Suprapubic skin (tissue), 4 donors: ENCODE data around the gene CNBD2. TPM values are rescaled to one million over a fixed set of nuclear protein-coding genes. Genes with fewer than 3 reads are reported as not detected.
A peak's percentile ranks its signal among the peaks of the same experiment; 100 is the strongest.
"Not testable (repeated sequence)": the region's sequence is repeated elsewhere in the genome, so short reads cannot be mapped to it uniquely, and the experiment has no call there.

Experiments
- DNase-seq, 2 donors: peaks; one replicate each; pipeline ENCODE4 v3.0.0-alpha.2; 2019; ENCODE audit warnings: low spot score in 2 of 2
- H3K27ac ChIP-seq: fragments of 200-600 bp; sonication (generic); one replicate; pipeline ENCODE4 v1.5.1; 2019
- H3K27me3 ChIP-seq: fragments of 200-600 bp; sonication (generic); one replicate; pipeline ENCODE4 v1.5.1; 2019
- H3K36me3 ChIP-seq: fragments of 200-600 bp; sonication (generic); one replicate; pipeline ENCODE4 v1.5.1; 2019
- H3K4me1 ChIP-seq: fragments of 200-600 bp; sonication (generic); one replicate; pipeline ENCODE4 v1.5.1; 2019
- H3K4me3 ChIP-seq: fragments of 200-600 bp; sonication (generic); one replicate; pipeline ENCODE4 v1.5.1; 2019; ENCODE audit warnings: mild to moderate bottlenecking
- H3K9me3 ChIP-seq: fragments of 200-600 bp; sonication (generic); one replicate; pipeline ENCODE4 v1.5.1; 2019
- CTCF ChIP-seq, 2 donors: fragments of 200-600 bp in 1 of 2; fragments of 450-650 bp in 1 of 2; sonication (generic) in 1 of 2; IDR thresholded peaks; one replicate each; pipeline ENCODE4 v1.5.1; 2016 to 2019; ENCODE audit warnings: antibody characterized with exemption in 2 of 2, mild to moderate bottlenecking in 1 of 2, moderate library complexity in 1 of 2
- EP300 ChIP-seq: sonication (generic); formaldehyde crosslinking; IDR thresholded peaks from one replicate; pipeline ENCODE4 v1.6.1; 2017; ENCODE audit warnings: antibody characterized with exemption
- POLR2A ChIP-seq, 2 donors: fragments of 450-650 bp; IDR thresholded peaks; one replicate each; pipeline ENCODE4 v1.6.1; 2017; ENCODE audit warnings: antibody characterized with exemption in 2 of 2, mild to moderate bottlenecking in 2 of 2, moderate library complexity in 2 of 2
- POLR2AphosphoS5 ChIP-seq, 3 donors: sonication (generic); formaldehyde crosslinking; IDR thresholded peaks; one replicate each; pipeline ENCODE4 v1.6.1; 2017; ENCODE audit warnings: antibody characterized with exemption in 3 of 3
- WGBS: methylation state at CpG from one replicate; pipeline ENCODE4 v1.1.5; 2018; 5-methylcytosine and 5-hydroxymethylcytosine counted together
- total RNA-seq, 4 donors: library from RNA; depleted of rRNA; stranded (reverse); fragments of >200 nt; gene quantifications; one replicate each; pipeline ENCODE4 v1.1.0, GENCODE V29; 2016

The CNBD2 gene
- total RNA-seq, 4 donors from 2014 or later, result 6.4 to 19.7 (median 10.3) TPM

- Histone ChIP-seq H3K4me3 (no peak overlapping the region), H3K4me1 (peaks cover 25% of the 10 kb centered on the region), H3K9me3 (no peaks in the 10 kb centered on the region), H3K27me3 (no peaks in the 10 kb centered on the region), H3K36me3 (peaks cover 6% of the 10 kb centered on the region), H3K27ac (no peak overlapping the region)
- no peak for TF ChIP-seq CTCF (IDR thresholded peaks at IDR 0.05)
- TF ChIP-seq EP300, result no peak
- no peak for TF ChIP-seq POLR2A (IDR thresholded peaks at IDR 0.05)
- no peak for TF ChIP-seq POLR2AphosphoS5 (IDR thresholded peaks at IDR 0.05)
- DNase-seq, result no peak
- WGBS, result 94% methylated on average over 8 of the region's 10 CpGs
Measured at GRCh38 chr20:36043892-36044515, 75.6 kb downstream of the CNBD2 start.

- H3K9me3 ChIP-seq, result no peaks in the 10 kb centered on the region
- H3K27ac ChIP-seq, result no peak overlapping the region
- peaks cover 25% of the 10 kb centered on the region for H3K4me1 ChIP-seq
- no peak for DNase-seq
- 44% methylated on average over 2 of the region's 2 CpGs for WGBS
- no peak overlapping the region for H3K4me3 ChIP-seq
- peaks cover 6% of the 10 kb centered on the region for H3K36me3 ChIP-seq
- H3K27me3 ChIP-seq, result no peaks in the 10 kb centered on the region
- TF ChIP-seq CTCF (IDR thresholded peaks at IDR 0.05), result no peak
- no peak for TF ChIP-seq POLR2AphosphoS5 (IDR thresholded peaks at IDR 0.05)
- no peak for TF ChIP-seq POLR2A (IDR thresholded peaks at IDR 0.05)
- TF ChIP-seq EP300, result no peak
Measured at GRCh38 chr20:36045373-36045714, 77.0 kb downstream of the CNBD2 start.

GRCh38 chr20:36046073-36046798, 77.8 kb downstream of the CNBD2 start:
- DNase-seq, H3K36me3 ChIP-seq, H3K4me3 ChIP-seq, H3K27ac ChIP-seq, H3K9me3 ChIP-seq, H3K27me3 ChIP-seq: not testable (repeated sequence)
- 65% methylated on average over 4 of the region's 4 CpGs for WGBS
- H3K4me1 ChIP-seq, result peaks cover 29% of the 10 kb centered on the region

- not testable (repeated sequence) for H3K27ac ChIP-seq, H3K9me3 ChIP-seq, H3K36me3 ChIP-seq, DNase-seq, H3K27me3 ChIP-seq
- 0% methylated on average over 2 of the region's 2 CpGs for WGBS
- Histone ChIP-seq H3K4me1 (peaks cover 32% of the 10 kb centered on the region), H3K4me3 (peak overlapping the region; percentile 83)
Measured at GRCh38 chr20:36049408-36049807, 81.0 kb downstream of the CNBD2 start.

- 1% methylated on average over 15 of the region's 75 CpGs for WGBS
- DNase-seq, result peak; percentile 95 to 97
- no peaks in the 10 kb centered on the region for H3K36me3 ChIP-seq
- peaks cover 32% of the 10 kb centered on the region for H3K4me1 ChIP-seq
- H3K9me3 ChIP-seq, result no peaks in the 10 kb centered on the region
- peak overlapping the region; percentile 83 for H3K4me3 ChIP-seq
- H3K27me3 ChIP-seq, result no peaks in the 10 kb centered on the region
- peak overlapping the region; percentile 96 for H3K27ac ChIP-seq
- no peak for TF ChIP-seq CTCF (IDR thresholded peaks at IDR 0.05)
- peak; percentile 79 to 96 for TF ChIP-seq POLR2A (IDR thresholded peaks at IDR 0.05)
- TF ChIP-seq EP300, result no peak
- TF ChIP-seq POLR2AphosphoS5 (IDR thresholded peaks at IDR 0.05), result peak; percentile 89 to 95 (median 91)
Measured at GRCh38 chr20:36050436-36051317, 82.3 kb downstream of the CNBD2 start.
